GM18868 (cell line): ENCODE data around the gene TRMT10B.
"Not testable (repeated sequence)": the region's sequence is repeated elsewhere in the genome, so short reads cannot be mapped to it uniquely, and the experiment has no call there.

Experiments
- ATAC-seq: cut with Tn5 transposase; IDR thresholded peaks from one replicate; pipeline ENCODE4 v1.9.1; 2021; ENCODE audit warnings: mild to moderate bottlenecking, moderate library complexity; ENCODE audit not compliant: unreplicated experiment

TRMT10B gene

DNA sequence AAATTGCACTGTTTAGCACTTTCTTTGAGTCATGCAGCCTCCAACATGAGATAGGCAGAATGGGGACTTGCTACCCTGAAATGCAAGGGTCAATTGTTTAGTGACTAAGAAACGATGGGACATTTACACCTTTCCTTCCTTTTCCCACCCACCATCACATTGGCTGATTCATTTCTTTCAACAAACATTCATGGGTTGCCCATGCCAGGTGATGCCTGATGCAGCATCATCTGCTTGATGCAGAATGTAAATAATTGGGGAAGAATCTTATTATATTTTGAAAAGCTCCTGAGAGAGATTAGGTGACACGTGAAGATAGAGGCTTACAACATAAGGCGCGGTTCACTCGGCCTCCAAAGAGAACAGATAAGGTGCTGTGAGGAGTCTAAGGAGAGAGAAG, 4.5 kb upstream of the TRMT10B start:
- no peak for ATAC-seq

DNA sequence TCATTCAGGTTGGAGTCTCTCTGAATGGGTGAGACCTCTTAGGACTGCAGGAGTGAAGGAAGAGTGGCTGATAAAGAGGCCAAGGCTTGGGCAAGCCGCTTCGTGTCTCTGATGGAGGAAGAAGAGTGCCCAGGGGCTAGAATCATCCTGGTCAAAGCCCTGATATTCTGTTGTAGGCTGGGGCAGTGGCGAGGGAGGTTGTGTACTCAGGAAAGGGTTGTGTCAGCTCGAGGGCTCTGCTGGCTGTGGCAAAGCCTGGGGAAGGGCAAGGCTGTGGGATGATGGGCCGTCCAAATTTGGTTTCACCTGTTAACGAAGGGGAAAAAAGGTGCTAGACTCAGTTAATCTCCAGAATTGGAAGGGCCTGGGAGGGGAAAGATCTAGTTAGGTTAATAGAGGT, 2.4 kb upstream of the TRMT10B start:
- ATAC-seq = no peak

DNA sequence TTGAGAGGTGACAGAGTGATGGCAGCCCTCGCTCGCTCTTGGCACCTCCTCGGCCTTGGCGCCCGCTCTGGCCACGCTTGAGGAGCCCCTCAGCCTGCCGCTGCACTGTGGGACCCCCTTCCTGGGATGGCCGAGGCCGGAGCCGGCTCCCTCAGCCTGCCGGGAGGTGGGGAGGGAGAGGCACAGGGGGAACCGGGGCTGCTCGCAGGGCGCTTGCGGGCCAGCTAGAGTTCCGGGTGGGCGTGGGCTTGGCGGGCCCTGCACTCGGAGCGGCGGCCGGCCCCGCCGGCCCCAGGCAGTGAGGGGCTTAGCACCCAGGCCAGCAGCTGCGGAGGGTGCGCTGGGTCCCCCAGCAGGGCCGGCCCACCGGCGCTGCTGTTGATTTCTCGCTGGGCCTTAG, 1.9 kb upstream of the TRMT10B start:
- not testable (repeated sequence) for ATAC-seq

DNA sequence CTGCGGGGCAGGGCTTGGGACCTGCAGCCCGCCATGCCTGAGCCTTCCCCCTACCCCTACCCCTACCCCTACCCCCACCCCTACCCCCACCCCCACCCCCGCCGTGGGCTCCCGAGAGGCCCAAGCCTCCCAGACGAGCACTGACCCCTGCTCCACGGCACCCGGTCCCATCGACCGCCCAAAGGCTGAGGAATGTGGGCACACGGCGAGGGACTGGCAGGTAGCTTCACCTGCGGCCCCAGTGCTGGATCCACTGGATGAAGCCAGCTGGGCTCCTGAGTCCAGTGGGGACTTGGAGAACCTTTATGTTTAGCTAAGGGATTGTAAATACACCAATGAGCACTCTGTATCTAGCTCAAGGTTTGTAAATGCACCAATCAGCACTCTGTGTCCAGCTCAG, 1.5 kb upstream of the TRMT10B start:
- not testable (repeated sequence) for ATAC-seq

DNA sequence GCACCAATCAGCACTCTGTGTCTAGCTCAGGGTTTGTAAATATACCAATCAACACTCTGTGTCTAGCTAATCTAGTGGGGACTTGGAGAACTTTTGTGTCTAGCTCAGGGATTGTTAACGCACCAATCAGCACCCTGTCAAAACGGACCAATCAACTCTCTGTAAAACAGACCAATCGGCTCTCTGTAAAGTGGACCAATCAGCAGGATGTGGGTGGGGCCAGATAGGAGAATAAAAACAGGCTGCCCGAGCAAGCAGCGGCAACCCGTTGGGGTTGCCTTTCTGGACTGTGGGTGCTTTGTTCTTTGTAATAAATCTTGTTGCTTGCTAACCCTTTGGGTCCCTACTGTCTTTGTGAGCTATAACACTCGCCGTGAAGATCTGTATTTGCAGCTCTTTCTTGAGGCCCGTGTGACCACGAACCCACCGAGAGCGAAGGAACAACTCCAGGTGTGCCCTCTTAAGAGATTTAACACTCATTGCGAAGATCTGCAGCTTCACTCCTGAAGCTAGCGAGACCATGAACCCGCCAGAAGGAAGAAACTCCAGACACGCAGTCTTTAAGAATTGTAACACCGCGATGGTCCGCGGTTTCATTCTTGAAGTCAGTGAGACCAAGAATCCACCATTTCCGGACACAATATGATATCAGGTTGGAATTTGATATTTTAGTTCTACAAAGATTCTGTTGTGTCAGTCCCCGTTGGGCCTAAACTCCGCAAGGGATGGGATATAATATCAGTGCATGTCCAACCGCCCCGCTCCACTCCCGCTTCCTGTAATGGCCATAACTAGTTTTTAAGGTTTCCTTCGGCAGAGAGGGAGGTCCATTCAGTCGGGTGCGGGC, 740 bp upstream of the TRMT10B start:
- ATAC-seq = no peak

DNA sequence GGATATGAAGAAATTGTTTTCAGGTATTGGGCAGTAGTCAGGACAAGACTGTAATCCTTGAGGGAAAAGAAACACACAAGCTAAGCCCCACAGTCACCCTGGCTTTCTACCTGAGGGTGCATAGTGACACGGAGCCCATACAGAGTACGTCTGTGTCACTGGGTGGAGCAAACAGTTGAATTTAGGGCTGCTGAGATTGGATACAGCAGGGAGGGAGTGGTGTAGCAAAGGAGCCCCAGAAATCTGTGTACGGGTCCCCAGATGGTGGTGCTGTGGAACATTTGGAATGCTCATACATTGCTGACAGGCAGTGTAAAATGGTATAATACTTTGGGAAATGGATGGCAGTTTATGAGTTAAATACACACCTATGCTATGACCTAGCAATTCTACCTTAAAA, 5.1 kb downstream of the TRMT10B start:
- no peak for ATAC-seq

DNA sequence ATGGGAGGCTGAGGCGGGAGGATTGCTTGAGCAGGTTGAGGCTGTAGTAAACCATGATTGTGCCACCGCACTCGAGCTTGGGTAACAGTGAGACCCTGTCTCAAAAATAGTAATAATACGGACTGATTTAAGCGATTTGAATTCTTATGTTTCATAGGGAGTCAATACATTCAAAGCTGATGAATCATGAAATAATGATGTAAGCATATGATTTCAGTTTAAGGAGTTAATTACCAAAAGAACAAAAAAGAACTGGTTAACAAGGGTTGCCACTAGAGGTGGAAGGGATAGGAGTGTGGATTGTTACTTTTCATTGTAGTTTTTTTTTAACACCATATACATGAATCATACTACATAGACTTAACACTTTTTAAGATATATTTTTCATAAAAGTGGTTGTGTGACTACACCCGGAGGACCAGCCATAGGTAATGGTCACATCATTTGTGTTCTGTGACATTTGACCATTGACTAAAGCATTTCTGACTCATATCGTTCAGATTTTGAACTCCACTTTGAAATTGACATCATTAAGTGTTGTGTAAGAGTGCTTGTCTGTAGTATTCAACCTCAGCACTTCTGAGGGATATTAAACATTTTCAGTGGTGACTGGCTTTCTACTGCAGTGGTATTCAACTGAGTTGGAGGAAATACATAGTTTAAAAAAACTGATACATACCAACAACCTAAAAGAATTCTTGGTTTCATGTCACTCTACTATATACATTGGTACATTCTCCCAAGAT, 7.0 kb downstream of the TRMT10B start:
- no peak for ATAC-seq

DNA sequence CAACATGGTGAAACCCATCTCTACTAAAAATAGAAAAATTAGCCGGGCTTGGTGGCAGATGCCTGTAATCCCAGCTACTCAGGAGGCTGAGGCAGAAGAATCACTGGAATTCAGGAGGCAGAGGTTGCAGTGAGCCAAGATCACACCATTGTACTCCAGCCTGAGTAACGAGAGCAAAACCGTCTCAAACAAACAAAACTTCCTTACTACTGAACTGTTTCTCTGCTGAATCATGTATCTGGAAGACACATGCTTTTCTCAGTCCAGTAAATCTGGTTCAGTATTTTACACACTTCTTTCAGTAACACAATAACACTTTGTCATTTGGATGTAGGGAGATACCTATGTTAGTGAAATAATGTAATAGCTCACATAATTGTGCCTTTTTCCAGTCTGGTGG, 7.9 kb downstream of the TRMT10B start:
- ATAC-seq = no peak

DNA sequence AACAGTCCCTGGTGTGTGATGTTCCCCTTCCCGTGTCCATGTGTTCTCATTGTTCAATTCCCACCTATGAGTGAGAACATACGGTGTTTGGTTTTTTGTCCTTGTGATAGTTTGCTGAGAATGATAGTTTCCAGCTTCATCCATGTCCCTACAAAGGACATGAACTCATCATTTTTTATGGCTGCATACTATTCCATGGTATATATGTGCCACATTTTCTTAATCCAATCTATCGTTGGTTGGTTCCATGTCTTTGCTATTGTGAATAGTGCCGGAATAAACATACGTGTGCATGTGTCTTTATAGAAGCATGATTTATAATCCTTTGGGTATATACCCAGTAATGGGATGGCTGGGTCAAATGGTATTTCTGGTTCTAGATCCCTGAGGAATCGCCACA, 11.7 kb downstream of the TRMT10B start:
- ATAC-seq = not testable (repeated sequence)

DNA sequence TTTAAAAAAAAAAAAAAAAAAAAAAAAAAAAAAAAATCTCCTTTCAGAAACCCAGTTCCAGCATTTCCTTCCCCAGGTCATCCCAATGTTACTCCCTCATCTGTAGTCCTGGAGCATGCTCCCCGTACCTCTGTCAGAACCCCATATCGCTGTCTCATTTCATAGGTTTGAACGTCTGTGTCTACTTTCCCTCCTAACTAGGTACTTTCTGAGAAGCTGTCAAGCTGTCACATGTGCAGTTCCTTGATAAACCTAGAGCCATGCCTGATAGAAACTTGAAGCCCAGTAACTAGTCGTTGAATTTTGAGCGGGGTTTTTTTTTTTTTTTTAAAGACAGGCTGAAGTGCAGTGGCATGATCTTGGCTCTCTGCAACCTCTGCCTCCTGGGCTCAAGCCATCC, 15.7 kb downstream of the TRMT10B start:
- ATAC-seq = no peak

DNA sequence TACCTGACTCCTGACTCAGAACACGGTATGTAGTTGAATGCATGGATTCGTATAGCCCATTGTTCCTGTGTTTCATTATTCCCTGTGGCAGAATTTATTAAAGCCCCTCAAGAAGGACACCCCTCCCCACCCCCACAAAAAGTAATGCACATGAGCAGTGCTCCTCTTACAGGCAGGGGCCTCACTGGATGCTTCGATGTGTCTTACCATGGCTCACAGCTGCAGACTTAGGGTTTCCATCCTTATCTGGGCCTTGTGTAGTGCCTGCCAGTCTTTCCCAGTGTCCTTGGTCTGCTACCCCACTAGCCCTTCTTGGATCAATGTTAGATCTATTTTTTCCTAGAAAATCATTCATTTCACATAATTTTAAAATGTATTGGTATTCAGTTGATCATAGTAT, 16.4 kb downstream of the TRMT10B start:
- no peak for ATAC-seq

DNA sequence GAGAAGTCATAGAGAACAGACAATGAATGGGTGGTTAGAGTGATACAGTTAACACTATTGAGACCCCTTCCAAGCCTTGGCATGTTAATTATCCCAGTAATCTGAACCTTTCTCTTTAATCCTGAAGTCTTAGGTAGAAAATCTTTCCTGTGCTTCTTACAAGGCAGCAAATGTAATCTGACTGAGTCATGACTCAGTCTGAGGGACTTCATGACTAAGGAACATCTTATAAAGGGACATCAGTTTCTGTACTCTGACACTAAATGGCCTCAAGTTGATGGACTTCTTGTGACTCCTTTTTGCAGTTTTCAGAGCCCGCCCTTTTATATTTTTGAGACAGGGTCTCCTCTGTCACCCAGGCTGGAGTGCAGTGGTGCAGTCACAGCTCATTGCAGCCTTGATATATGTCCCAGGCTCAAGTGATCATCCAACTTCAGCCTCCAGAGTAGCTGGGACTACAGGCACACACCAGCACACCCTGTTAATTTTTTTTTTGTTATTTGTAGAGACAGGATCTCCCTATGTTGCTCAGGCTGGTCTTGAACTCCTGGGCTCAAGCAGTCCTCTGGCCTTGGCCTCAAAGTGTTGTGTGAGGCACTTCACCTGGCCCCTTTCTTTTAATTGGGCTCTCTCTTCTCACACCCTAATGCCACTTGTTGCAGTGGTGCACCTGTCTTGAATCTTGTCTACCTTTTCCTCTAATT, 21.8 kb downstream of the TRMT10B start:
- ATAC-seq = no peak

DNA sequence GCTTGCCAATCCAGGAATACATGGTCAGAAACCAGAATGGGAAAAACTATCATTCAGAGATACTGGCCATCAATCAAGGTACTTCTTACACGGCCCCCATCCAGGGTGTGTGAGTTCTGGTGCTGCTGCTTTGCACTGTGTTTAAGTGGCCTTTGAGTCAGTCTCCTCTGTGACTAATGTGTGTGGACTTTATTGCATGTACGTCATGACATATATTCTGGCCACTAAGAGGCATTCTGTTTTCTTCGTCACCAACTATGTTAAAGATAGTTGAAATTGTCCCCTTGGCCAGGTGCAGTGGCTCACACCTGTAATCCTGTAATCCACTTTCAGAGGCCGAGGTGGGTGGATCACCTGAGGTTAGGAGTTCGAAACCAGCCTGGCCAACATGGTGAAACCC, 22.7 kb downstream of the TRMT10B start:
- ATAC-seq = no peak

DNA sequence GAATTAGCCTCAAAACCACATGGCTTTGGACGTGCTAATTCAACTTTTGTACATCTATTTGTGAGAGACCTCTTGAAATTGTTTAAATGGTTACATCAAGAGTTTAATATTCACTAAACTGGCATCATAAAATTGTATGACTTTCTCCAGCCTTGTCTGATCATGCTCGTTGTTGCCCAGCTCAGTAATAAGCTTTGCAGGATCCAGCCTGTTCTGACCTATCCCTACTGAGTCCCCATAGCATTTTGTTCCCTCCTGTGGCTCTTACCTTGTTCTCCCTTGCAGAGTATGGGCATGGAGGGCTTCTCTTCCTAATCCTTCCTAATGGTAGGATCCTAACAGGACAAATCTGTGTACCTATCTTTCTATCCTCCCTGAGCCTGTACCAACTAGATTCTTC, 24.9 kb downstream of the TRMT10B start:
- ATAC-seq = no peak

DNA sequence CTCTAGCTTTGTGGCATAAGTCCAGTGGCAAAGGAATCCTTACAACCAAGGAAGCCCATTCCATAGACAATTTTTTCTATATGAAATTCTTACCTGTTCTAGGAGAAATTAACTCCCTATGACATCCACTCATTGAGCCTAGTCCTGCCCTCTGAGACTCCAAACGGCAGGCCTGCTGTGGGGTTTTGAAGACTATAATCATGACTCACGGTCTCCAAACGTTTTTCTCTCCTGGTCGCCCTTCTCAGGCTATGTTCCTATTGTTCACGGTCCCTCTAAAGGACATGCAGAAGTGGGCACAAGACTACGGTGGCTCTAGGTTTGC, 30.6 kb downstream of the TRMT10B start:
- no peak for ATAC-seq

DNA sequence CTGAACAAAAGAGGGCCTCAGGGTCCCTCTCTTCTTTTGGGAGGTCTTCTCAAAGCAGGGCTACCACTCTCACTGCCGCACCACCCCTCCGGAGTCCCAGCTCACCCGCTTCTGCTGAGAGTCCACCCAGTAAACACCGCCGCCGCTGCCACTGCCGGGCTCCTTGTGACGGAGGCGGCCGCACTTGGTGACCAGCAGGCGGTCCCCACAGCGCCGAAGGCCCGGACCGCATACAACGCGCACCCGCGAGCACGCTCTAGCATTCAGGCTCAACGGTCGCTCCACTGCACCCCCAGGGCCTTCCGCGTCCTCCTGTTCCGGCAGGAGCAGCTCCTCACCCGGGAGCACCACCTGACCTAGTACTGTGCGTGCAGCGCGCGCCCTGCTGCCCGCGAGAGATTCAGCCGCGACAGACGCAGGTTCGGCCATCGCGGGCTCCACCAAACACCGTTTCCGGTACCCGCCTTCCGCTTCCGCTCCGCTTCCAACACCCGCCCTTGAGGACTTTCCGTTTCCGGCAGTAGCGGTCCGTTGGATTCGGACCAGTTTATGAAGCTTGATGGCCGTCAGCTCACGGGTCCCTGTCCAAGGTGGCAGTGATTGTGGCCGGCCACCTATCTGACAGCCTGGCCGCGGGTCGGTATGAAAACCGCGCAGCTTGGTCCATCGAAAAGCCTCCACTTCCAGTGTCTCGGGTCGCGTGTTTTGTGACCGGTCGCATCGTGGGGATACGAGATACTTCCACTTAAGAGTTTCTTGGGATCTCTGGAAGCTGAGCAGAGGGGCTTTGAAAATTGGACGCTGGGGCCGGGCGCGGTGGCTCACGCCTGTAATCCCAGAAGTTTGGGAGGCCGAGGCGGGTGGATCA, 31.2 kb downstream of the TRMT10B start, which contains the start of gene EXOSC3:
Gene EXOSC3 (minus strand): TSS at position 449 of the 868 bp plus-strand sequence. CDS start 20 bp downstream, at position 429.
- ATAC-seq = peak; percentile 93

DNA sequence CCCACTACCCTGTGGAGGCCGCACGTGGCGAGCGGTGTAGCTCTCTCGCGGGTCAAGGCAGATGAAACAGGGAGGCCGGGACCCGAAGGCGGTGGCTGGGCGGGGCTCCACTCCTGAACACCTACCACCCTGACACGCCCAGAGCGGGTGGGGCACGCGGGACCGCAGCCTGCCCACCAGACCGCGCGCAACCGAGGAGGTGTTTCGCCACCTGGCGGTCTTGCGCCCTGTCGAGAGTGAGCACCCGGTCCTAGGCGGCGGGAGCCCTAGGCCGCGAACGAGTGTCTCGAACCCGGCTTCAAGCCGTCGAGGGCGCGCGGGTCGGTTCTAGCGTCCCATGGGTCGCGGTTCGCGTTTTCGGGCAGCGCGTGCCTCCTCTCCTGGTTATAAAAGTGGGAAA, 33.5 kb downstream of the TRMT10B start:
- ATAC-seq = no peak

DNA sequence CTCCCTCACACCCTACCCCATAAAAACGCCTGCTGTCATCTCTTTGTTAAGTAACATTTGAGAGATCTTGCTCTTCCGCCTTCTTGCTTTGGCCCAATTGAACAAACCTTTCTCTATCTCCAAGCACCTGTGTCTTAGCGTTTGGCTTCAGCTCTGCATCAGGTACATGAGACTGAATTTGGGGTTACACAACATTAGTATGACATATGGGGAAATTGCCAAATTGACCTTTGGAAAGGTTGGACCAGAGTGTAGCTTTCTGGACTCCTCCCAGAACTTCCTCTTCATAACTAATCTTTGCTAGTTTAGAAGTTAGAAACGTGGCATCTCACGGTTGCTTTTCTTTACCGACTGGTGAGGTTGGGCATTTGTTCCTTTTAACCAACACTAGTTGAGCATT, 34.7 kb downstream of the TRMT10B start:
- ATAC-seq = no peak

DNA sequence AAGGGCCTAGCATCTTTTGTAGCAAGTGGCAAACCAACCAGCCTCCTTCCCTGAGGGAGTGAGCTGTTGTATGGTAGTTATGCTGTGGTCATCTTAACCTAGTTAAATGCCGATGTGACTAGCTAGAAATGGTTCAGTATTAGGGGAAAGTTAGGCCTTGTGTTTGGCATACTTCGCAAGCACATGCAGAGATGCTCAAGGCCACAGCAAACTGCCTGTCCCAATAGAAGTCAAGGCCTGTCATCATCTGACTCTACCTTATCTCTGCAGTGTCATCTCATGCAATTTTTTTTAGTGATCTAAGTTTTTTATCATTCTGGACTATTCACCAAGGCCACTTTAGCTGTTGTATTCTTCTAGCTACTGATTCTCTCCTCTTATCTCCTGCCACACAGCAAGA, 36.5 kb downstream of the TRMT10B start:
- ATAC-seq = no peak

DNA sequence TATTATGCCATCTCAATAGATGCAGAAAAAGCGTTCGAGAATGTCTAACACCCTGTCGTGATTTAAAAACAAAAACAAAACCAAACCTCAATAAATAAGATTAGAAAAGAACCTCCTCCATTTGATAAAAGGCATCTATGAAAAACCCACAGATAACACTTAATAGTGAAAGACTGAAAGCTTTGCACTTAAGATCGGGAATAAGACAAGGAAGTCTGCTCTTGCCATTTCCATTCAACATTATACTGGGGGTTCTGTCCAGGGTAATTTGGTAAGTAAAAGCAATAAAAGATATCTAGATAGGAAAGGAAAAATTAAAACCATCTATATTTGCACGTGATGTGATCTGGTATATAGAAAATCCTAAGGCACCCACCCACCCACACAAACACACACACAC, 38.5 kb downstream of the TRMT10B start:
- no peak for ATAC-seq

DNA sequence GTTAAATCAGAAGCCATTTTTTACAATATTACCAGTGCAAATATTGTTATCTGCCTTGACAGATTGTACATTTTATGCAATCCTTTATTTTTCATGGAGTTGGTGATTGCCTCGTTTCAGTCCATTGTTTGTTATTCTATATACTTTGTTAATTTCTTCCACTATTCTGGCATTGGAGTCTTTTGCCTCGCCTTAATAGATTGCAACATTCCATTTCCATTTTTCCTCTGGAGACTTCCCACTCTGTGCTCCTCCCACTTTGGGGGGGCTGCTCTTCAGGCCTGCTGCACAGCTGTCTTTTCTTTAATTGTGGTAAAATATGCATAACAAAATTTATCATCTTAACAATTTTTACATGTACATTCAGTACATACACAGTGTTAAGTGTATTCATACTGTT, 42.6 kb downstream of the TRMT10B start:
- ATAC-seq = no peak
